ENCODE measurements around the gene TTYH3.

DNA sequence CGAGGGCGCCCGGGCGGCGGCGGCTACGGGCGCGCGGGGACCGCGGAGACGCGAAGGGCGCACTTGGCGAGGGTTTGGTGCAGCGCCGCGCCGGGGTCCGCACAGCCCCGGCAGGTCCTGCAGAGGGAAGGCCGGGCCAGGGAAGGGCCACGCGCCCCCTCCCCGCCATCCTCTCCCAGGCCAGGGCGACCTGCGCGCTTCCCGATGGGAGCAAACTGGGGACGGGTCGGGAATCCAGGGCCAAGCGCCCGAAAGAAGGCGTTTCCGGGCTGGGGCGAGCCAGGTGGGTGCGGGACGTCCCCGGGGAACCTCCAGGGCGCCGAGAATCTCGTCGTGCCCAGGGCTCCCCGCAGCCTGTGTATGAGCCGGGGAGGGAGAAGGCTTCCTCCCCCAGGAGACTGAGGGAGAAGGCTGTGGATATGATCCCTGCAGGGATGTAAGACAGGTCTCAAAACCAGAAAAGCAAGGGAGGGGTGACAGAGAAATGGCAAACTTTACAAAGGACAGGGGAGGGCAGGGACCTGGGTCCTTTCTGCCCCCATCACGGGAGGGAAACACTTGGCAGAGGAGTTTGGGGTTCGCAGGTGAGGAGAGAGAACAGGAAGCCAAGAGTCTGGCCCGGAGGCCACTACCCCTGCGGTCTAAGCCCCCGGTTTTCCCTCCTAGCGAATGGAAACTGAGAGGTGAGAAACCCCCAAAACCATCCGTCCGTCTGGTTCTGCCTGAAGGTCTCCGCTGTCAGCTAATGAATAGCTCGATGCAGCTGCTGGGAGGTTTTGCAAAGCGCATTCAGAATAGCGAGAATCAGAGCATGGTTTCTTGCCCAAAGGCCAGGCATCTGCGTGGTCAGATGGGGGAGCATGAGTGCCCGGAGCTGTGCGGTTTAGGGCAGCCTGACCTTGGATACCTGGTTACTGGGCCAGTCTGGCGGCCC is 56.9 kb downstream of the TTYH3 start:
- TF ChIP-seq, protein P1, sequence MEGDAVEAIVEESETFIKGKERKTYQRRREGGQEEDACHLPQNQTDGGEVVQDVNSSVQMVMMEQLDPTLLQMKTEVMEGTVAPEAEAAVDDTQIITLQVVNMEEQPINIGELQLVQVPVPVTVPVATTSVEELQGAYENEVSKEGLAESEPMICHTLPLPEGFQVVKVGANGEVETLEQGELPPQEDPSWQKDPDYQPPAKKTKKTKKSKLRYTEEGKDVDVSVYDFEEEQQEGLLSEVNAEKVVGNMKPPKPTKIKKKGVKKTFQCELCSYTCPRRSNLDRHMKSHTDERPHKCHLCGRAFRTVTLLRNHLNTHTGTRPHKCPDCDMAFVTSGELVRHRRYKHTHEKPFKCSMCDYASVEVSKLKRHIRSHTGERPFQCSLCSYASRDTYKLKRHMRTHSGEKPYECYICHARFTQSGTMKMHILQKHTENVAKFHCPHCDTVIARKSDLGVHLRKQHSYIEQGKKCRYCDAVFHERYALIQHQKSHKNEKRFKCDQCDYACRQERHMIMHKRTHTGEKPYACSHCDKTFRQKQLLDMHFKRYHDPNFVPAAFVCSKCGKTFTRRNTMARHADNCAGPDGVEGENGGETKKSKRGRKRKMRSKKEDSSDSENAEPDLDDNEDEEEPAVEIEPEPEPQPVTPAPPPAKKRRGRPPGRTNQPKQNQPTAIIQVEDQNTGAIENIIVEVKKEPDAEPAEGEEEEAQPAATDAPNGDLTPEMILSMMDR (IDR thresholded peaks at IDR 0.05 in 8 of 11, conservative IDR thresholded peaks at IDR 0.05 in 3 of 11) = no peak
- TF ChIP-seq POLR2A (IDR thresholded peaks at IDR 0.05) (no peak), POLR2AphosphoS5 (IDR thresholded peaks at IDR 0.05) (no peak)

Data from spleen (tissue), 7 donors.